RWPE2 (cell line): ENCODE data around the gene HEPHL1.

Experiments
- ATAC-seq: fragments of 200-7000 bp; cut with Tn5 transposase; 3 replicates; pipeline ENCODE4 v1.9.1; 2021; ENCODE audit warnings: low read depth
- DNase-seq: peaks from one replicate; pipeline ENCODE4 v3.0.0-alpha.2; 2020; ENCODE audit warnings: low spot score
- H3K27ac ChIP-seq: fragments of 450-650 bp; 2 replicates; pipeline ENCODE4 v1.5.1; 2017; ENCODE audit warnings: mild to moderate bottlenecking; ENCODE audit not compliant: poor library complexity, severe bottlenecking
- H3K27me3 ChIP-seq: fragments of 250-450 bp; sonication (Bioruptor Pico); 2 replicates; pipeline ENCODE4 v1.5.1; 2021; ENCODE audit warnings: mild to moderate bottlenecking, moderate library complexity; ENCODE audit not compliant: insufficient read depth, poor library complexity, severe bottlenecking
- H3K36me3 ChIP-seq: fragments of 250-450 bp; sonication (Bioruptor Pico); 2 replicates; pipeline ENCODE4 v1.5.1; 2020; ENCODE audit warnings: low read depth, mild to moderate bottlenecking, moderate library complexity
- H3K4me1 ChIP-seq: fragments of 250-450 bp; sonication (Bioruptor Pico); 2 replicates; pipeline ENCODE4 v1.5.1; 2021; ENCODE audit warnings: mild to moderate bottlenecking, moderate library complexity; ENCODE audit not compliant: insufficient read depth, poor library complexity, severe bottlenecking
- H3K4me3 ChIP-seq: fragments of 250-450 bp; sonication (Bioruptor Pico); 2 replicates; pipeline ENCODE4 v1.5.1; 2021; ENCODE audit warnings: mild to moderate bottlenecking, moderate library complexity; ENCODE audit not compliant: severe bottlenecking
- H3K9me3 ChIP-seq: fragments of 250-450 bp; sonication (Bioruptor Pico); 2 replicates; pipeline ENCODE4 v1.5.1; 2021; ENCODE audit warnings: mild to moderate bottlenecking, moderate library complexity; ENCODE audit not compliant: severe bottlenecking
- TF ChIP-seq, protein P1 (sequence below): fragments of 450-650 bp; IDR thresholded peaks from one replicate; pipeline ENCODE4 v1.5.1; 2017; ENCODE audit warnings: mild to moderate bottlenecking, moderate library complexity; ENCODE audit not compliant: poor library complexity, severe bottlenecking

The HEPHL1 gene

DNA sequence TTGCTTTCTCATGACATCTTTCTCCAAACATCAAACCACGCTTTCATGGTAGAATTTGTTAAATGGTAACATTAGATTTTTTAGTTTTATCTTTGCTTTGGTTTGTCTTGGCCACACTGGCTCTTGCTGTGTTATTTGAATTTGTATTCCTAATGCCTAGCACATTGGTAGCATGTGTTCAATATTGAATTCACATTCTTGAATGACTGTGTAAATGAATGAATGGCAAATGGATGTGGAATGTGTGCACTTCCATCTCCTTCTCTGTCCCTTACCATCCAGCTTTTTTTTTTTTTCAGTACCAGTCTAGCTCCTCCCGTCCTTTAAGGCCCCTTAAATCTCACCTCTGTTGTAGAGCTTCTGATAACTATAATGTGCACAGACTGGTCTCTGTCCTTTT lies 41.2 kb downstream of the HEPHL1 start:
- Histone ChIP-seq H3K4me1 (peaks cover 17% of the 10 kb centered on the region), H3K4me3 (no peak overlapping the region), H3K9me3 (no peaks in the 10 kb centered on the region), H3K27me3 (no peaks in the 10 kb centered on the region), H3K36me3 (no peaks in the 10 kb centered on the region), H3K27ac (no peak overlapping the region)
- DNase-seq (no peak), ATAC-seq (no peak)
- TF ChIP-seq, protein P1, sequence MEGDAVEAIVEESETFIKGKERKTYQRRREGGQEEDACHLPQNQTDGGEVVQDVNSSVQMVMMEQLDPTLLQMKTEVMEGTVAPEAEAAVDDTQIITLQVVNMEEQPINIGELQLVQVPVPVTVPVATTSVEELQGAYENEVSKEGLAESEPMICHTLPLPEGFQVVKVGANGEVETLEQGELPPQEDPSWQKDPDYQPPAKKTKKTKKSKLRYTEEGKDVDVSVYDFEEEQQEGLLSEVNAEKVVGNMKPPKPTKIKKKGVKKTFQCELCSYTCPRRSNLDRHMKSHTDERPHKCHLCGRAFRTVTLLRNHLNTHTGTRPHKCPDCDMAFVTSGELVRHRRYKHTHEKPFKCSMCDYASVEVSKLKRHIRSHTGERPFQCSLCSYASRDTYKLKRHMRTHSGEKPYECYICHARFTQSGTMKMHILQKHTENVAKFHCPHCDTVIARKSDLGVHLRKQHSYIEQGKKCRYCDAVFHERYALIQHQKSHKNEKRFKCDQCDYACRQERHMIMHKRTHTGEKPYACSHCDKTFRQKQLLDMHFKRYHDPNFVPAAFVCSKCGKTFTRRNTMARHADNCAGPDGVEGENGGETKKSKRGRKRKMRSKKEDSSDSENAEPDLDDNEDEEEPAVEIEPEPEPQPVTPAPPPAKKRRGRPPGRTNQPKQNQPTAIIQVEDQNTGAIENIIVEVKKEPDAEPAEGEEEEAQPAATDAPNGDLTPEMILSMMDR = no peak

DNA sequence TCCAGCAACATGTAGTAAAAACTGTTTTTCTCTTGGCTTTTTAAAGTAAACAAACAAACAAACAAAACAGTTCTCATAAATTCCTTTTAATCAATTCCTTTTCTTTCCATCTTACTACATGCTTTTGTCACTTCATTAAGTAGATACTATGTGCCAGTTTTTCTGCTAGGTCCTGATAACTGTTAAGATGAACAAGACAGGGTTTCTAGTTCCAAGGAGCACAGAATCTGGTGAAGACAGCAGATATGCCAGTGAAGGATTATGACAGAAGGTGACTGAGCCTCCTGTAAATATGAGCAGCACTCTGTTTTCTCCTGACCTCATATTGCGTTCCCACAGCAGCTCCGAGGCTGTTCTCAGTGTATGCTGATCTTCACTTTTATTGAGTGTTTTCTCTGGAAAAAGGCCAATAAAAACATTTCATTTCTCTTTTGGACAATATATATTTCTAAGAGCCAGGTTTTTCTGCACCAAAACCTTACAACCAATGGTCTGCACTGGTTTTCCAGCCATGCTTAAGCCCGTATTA lies 45.8 kb downstream of the HEPHL1 start:
- Histone ChIP-seq H3K27ac (no peak overlapping the region), H3K4me1 (no peaks in the 10 kb centered on the region), H3K9me3 (no peaks in the 10 kb centered on the region), H3K36me3 (no peaks in the 10 kb centered on the region), H3K27me3 (no peaks in the 10 kb centered on the region), H3K4me3 (no peak overlapping the region)
- no peak for DNase-seq
- TF ChIP-seq, protein P1 = no peak
- no peak for ATAC-seq

DNA sequence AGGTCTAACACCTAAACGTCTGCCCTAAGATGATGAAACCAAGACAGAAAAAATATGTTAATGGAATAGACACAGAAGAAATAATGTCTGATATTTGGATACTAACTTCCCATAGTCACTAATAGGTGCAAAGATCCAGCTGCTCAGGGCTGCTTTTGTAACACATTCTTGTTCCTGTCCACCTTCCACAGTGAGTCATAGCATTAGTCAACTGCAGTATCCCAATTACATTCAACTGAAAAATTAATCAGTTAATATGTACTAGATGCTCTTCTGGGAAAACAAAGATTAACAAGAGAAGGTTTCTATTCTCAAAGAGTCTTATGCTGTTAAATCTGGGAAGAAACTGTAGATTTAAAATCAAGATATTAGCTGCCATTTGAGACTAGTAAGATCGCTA lies 47.6 kb downstream of the HEPHL1 start:
- Histone ChIP-seq H3K4me3 (no peak overlapping the region), H3K27ac (no peak overlapping the region), H3K27me3 (no peaks in the 10 kb centered on the region), H3K4me1 (no peaks in the 10 kb centered on the region), H3K9me3 (no peaks in the 10 kb centered on the region), H3K36me3 (no peaks in the 10 kb centered on the region)
- peak; percentile 73 for ATAC-seq
- DNase-seq = no peak
- TF ChIP-seq, protein P1 = no peak

DNA sequence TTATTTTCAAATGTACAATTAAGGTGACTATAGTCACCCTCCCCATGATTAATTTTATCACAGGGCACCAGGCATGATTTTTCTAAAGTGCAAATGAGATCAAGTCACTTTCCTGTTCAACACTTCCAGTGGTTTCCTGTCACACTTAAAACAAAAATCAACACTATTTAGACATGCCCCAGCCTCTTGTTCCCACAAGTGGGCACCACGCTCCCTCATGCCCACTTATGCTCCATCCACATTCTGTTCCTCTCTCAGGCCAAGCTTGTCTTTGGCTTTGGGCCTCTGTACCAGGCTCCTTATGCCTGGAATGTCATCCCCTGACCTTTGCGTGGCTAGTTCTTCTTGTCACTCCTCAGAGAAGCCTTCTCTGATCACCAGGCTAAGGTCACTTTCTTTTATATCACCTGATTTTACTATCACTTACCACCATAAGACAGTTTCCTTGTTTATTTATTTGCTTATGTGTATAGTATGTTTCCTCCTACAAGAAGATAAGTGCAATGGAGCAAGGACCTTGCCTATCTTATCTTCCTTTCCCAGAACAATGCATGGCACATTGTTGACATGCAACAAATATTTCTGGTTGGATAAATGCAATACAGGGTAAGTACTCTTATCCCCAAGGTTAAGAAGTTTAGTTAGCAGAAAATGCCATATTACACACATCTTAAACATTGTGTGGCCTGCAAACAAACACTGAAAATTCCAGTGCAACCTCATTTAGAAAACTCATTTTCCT lies 56.6 kb downstream of the HEPHL1 start:
- H3K36me3 ChIP-seq = no peaks in the 10 kb centered on the region
- no peak overlapping the region for H3K27ac ChIP-seq
- no peaks in the 10 kb centered on the region for H3K9me3 ChIP-seq
- no peaks in the 10 kb centered on the region for H3K4me1 ChIP-seq
- H3K4me3 ChIP-seq = no peak overlapping the region
- no peak for DNase-seq
- H3K27me3 ChIP-seq = no peaks in the 10 kb centered on the region
- TF ChIP-seq, protein P1 = no peak
- ATAC-seq = no peak

DNA sequence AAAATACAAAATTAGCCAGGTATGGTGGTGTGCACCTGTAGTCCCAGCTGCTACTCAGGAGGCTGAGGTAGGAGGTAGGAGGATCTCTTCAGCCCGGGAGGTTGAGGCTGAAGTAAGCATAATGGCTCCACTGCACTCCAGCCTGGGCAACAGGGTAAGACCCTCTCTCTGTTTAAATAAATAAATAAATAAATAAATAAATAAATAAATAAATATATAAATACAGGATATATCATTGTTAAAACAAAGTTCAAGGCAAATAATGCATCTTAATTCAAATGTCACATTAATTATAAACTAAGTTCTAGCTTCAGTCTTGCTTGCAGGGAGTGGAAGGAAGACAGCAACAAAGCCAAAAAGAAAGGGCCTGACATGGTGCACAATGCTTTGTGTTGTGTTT lies 63.0 kb downstream of the HEPHL1 start:
- ATAC-seq = no peak
- H3K4me1 ChIP-seq = no peaks in the 10 kb centered on the region
- no peaks in the 10 kb centered on the region for H3K36me3 ChIP-seq
- H3K27me3 ChIP-seq = no peaks in the 10 kb centered on the region
- no peak overlapping the region for H3K27ac ChIP-seq
- no peaks in the 10 kb centered on the region for H3K9me3 ChIP-seq
- TF ChIP-seq, protein P1 = no peak
- H3K4me3 ChIP-seq = no peak overlapping the region
- no peak for DNase-seq
